Esophagus squamous epithelium (tissue), 4 donors: ENCODE measurements around the gene PEAK1.

Source experiments
- CTCF ChIP-seq, 6 experiments: fragments of 450-650 bp in 4 of 6; fragments of 200-600 bp in 2 of 6; sonication (generic) in 2 of 6; IDR thresholded peaks; one replicate each; pipeline ENCODE4 v1.5.1; 2016 to 2019; ENCODE audit warnings: antibody characterized with exemption in 6 of 6, mild to moderate bottlenecking in 4 of 6, moderate library complexity in 4 of 6
- POLR2A ChIP-seq, 4 donors: fragments of 450-650 bp; IDR thresholded peaks; one replicate each; pipeline ENCODE4 v1.6.1; 2017; ENCODE audit warnings: antibody characterized with exemption in 4 of 4, mild to moderate bottlenecking in 4 of 4, moderate library complexity in 3 of 4

GRCh38 chr15:77333166-77333565 is 86.7 kb downstream of the PEAK1 start:
- TF ChIP-seq POLR2A (IDR thresholded peaks at IDR 0.05) = no peak
- TF ChIP-seq CTCF (IDR thresholded peaks at IDR 0.05) = no peak
